CD4-positive, alpha-beta T cell treated with Interleukin-15 for 1 hour (primary cell): ENCODE results near the gene SLC38A2.
A peak's percentile ranks its signal among the peaks of the same experiment; 100 is the strongest.

ENCODE experiments used
- DNase-seq: peaks from one replicate; pipeline ENCODE4 v3.0.0-alpha.2; 2020

SLC38A2 gene

DNA sequence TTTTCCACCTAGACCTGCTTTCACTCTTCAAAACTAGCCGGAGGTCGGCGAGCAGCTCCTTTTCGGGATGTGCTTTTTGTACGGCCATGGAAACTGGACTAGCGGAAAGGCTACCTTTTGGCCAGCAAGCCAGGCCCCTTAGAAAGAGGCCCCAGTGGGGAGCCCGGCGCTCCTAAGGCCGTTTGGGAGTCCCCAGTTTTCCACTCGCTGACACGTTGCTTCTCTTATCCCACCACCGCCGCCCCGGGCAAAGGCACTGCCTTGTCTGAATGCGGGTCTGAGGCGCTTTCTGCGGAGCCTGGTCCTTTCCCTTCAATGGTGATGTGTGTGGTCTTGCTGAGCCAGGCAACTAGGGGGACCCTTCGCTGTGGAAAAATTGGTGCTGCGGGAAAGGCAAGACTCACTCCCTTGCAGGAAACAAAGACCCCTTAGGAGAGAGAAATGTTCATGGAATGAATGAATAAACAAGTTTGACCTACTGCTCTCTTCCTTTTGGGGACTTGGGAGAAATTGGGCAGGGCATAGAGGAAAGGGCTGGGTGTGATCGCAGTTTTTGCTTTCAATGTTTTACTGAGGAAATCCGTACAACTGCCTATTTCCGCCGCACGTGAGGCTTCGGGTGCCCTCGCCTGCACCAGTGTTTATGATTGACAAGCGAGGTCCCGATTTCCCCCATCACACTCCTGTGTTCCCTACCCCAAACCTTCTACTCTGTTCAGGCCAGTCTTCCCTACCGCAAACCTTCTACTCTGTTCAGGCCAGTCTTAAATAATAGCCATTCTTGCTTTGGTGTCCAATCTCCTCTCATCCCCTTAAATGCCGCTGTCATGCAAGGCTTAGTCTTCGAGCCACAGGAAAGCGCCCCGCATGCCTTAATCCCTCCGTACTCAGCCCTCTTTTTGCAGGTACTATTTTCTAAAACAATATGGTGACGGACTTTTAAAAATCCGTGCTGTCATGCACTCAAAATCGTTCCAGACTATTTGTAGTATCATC, 1.0 kb upstream of the SLC38A2 start:
- peak; percentile 29 for DNase-seq

DNA sequence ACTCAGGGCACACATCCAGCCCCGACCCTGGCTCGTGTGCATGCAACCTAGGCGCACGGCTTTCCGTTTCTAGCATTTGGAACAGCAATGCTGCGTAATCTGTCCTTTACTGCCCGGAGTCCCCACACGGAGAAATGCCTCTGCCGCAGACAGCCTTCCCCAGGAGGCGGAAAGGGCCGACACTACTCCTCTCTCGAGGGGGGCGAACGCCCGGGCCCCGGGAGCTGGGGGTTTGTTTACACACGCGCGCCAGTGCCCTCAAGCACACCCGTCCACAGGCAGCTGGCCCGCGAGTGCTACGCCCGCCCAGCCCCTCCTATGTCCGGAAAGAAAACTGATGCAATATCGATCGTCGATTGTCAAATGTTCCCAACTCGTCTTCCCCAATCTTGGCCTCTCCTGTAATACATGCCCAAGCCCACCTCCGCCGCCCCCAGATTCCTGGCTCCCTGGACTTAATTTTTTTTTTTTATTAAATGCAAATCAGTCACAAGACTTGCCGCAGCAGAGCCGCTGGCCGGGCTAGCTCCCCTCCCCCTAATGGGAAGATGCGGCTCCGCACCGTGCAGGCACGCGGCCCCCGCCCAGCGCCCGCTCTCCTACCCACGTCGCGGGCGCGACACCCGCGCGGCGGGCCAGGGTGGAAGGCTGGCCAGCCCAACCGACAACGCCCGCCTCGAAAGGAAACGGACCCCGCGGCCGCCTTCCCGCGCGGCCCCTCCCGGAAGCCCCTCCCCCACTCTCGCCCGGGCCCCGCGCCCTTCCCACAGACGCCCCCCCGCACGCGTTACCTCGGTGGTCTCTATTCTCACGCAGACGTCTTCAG, 642 bp downstream of the SLC38A2 start:
- peak; percentile 54 for DNase-seq

DNA sequence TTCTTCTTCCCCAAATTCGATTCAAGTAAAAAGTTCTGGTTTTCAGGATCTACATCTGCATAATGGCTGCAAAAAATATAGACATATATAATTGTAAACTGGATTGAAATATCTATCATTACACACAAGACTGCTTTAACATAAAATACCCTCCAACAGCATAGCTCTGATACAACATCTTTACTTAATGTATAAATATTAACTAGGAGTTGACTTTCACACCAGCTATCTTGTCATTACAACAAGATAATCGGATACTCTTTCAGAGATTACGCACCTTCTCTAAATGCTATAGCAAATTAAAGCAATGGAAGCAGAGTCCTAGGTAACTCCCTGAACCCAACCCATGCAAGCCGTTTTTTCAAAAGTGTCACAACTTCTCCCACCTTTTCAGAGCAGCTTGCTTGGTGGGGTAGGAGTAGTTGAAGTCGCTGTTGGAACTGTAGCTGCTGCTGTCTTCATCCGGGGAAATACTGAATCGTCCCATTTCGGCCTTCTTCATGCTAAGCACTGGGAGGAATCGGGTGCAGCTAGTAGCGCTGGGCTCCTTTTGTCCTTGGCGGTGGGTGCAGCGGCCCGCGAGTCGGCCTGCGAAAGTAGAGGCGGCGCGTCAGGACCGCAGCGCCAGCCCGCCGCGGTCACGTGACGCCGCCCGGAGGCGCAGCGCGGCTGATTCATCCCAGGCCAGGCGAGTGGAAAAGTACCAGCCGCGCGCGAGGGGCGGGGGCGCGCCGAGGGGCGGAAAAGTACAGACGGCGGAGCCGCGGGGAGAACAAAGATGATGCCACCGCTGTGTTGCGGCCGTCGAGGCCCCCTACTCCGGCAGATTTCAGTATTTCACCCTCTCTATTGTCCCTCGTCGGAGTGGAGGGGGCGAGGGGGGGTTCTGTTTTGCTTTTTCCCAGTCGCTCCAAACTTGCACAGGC, 1.5 kb downstream of the SLC38A2 start:
- DNase-seq, result peak; percentile 87

DNA sequence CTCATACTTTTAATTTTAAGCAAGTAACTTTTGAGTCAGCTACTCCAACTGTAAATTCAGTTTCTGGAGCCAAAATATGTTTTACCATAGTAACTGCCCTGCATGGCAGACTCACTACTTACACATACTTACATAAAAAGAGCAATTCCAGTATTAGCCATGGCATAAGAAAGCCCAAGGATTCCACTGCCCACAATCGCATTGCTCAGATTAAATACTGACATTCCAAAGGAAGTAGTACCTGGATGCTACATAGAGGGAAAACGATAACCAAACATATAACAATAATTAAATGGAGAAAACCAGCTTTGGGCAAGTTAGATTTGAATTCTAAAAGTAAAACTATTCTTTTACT, 2.2 kb downstream of the SLC38A2 start:
- no peak for DNase-seq

DNA sequence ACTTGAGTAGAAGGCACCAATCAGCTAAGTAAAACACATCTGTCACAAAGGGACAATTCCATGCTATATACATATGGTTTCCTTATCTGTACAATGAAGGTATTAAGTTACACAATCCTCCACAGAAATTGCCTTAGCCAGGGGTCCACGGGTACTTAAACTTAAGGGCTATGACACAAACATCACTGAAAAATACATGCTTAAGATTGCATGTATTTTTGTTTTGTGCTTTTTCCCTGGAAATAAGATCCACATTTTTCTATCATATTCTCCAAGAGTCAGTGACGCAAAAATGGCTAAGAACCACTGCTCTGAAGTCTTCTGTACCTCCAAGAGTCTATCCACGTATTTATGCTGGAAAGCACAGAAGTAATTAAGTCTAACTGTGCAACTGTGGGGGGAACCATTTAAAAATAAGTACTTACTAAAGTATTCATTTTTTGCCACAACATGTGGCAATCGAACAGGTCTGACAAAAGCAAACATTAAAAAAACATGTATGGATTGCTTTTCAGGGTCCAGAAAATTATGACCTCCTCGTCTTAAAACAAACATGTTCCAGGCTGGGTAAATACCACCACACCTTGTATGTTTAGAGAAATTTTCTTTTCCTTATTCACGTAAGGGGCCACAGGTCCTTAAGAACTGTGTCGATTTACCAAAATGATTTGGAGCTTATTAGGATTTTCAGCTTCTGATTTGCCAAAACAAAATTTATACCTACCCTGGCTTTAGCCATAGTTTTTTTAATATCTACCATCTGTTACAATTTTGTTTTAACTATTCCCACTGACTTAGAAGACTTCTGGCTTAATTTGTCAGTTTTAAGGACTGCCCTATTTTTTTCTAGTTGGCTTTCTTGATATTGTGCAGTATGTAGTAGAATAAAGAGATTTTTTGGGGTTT, 2.8 kb downstream of the SLC38A2 start:
- DNase-seq, result no peak

DNA sequence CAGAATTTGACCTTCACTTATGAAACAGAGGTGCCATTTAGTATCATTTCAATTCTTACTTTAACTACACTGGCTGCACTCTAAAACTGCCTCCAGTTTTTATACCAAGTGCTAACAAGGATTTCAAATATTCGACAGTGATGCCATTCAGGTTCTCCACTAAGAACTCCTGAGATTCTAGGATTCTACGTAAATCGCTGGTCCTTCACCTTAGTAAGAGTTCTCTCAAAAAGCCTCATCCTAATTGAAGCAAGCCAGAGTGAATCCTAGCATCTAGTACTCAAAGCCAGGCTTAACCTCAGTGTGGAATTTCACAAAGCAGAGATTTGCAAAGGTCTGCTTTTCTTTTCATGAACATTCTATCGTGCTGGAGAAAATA, 3.5 kb downstream of the SLC38A2 start:
- no peak for DNase-seq

DNA sequence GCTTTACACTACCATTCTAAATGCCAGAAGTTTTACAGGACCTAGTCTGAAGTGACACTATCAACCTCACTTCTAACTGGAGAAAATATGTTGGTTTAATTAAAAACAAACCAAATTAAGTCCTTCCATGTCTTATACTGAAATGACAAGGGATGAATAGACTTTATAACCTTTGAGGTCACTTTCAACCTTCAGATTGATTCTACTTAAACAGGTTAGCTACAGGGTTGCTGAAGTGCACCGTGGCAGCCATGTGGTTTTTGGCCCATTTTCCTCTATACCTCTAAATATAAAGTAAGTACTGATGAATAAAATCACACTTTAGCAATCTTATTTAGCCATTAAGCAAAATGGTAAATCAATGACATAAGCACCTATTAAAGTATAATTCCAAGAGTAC, 3.9 kb downstream of the SLC38A2 start:
- no peak for DNase-seq

DNA sequence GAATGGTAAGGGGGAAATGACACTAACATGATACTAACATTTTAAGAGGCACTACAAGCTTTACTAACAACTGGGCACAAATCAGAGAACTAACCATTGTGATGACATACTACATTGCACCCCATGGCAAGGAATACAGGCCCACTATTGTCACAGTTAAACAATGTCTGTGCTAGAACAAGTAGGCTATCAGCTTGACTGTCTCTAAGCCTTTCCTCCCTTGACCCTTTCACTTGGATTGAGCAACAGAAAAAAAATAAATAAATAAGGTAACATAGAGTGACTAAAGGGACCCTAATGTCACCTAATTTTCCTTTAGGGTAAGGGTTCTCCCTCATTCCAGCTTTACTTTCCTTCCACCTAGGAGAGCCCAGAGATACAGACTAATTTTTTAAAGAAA, 4.4 kb downstream of the SLC38A2 start:
- no peak for DNase-seq

DNA sequence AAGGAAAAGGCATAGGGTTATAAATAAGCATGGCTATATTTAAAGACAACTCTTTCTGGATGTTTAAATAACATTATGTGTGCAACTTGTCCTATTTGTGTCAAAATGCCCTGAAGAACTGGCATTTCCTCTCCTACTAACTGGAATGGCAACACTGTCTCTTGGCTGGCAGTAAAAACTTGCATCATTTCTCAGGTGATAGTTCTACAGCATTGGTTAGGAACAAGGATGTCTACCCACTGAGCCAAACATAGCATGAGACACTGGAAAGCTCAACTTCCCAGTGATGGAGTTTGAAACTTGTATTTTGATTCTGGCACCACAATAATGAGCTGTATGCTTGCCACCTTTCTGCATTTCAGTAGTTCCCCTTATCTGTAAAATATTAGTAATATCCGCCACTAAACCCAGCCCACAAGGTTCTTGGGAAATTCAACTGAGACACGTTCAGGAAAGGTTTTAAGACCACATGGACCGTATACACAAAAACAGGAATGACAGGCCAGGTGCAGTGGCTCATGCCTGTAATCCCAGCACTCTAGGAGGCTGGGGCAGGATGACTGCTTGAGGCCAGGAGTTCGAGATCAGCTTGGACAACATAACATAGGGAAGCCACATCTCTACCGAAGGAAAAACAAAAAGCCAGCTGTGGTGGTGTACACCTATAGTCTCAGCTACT, 5.1 kb downstream of the SLC38A2 start:
- no peak for DNase-seq

DNA sequence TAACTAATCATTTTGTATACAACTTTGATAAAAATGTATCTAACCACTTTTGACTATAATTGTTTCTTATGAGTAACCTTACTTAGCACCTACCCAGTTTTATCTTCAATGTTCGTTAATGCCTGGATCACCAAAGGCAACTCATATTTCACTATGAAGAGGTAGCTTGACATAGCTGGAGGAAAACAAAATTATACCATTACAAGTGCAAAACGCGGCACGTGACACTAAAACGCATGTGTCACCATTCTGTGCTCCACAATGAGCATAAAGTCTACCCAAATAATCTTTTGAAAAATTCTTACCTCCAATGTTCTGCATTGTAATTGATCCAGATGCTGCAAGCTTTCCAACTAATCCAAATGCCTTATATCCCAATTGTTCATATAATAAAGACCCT, 5.8 kb downstream of the SLC38A2 start:
- DNase-seq, result no peak

DNA sequence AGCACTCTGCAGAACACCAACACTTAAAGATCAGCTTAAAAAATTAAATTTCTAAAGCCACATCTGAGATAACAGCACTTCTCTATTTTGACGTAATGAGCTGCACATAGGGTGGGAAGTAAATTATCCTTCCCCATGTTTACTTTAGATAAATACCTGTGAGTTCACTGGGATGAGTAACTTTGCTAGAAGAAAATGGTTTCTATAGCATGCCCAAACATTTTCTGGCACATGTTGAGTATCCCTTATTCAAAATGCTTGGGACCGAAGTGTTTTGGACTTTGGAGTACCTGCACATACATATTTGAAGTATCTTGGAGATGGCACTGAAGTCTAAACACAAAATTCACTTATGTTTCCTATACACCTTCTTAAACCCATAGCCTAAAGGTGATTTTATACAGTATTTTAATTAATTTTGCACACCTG, 6.6 kb downstream of the SLC38A2 start:
- no peak for DNase-seq

DNA sequence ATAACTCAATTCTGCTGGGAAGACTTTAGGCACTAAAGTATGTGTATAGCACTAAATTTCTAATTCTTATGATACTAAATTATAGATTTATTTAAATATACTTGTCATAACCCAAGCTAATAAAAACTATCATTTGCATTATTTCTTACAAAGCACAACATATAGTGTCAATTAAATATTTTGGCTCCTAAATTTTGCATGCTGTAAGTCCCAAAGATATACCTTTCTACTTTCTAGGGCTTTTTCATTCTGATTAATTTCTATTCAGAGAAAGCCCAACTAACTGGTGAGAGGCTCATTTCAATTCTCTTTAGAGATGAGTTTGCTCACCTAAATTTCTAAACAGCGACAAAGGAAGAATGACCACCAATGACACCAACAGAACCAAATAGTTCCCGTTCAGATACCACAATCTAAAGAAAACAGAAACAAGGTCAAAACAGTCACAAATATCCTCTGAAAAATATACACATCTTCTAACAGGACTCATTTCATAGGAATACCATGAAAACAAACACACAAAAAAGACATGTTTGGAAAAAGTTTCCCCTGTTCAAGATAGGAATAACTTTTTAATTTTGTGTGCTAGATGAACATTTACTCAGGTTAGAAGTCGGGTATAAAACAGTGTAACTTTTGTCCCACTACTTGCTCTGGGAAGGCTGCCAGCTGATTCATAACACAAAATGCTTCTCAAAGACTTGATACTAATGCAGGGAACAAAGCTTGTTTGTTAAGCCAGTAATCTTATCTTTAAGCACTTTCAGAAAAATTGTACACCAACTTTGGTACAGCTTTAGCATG, 7.6 kb downstream of the SLC38A2 start:
- no peak for DNase-seq

DNA sequence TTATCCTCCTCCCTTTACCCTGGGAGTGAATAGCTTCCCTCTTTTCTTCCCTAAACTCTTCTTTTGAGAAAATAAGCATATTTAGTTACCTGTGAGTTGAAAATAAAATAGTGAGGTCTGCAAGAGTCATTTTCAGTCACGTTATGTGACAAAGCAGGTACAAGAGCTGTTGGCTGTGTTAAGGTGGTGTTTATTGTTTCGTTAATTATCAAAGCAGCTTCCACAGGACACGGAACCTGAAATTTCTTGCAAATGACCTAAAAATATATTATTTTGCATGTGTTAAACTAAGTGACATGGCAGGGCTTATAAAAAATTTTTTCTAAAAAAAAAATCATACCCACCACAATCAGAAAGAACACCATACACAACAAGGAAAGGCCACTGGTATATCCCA, 8.3 kb downstream of the SLC38A2 start:
- no peak for DNase-seq

DNA sequence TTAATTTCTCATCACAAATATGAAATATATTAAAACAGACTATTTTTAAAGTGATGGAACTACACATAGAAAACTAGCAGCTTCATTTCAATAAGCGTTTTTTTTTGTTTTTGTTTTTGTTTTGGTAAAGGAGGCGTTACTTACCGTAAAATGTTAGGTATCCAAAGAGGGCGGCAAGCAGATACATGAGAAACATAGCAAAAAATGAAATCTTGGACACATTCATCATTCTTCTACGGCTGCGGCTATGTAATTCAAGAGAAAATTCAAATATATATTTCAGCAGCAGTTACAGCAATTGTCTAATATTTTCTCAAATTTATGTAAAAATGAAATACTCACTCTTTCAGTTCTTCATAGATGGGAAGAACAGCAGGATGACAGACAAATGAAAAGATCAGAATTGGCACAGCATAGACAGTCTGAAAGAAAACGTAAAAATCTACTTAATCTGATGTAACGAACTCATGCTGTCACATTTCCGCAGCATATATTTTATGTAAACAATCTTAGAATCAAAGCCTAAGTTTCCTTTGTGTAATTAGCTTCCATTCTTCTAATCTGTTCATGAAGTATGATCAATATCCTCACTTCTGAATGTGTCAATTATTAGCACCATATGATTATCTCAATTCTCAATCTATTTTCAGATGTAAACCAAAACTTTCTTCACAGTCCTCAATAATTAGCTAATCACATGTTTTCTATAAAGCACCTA, 8.8 kb downstream of the SLC38A2 start:
- no peak for DNase-seq

DNA sequence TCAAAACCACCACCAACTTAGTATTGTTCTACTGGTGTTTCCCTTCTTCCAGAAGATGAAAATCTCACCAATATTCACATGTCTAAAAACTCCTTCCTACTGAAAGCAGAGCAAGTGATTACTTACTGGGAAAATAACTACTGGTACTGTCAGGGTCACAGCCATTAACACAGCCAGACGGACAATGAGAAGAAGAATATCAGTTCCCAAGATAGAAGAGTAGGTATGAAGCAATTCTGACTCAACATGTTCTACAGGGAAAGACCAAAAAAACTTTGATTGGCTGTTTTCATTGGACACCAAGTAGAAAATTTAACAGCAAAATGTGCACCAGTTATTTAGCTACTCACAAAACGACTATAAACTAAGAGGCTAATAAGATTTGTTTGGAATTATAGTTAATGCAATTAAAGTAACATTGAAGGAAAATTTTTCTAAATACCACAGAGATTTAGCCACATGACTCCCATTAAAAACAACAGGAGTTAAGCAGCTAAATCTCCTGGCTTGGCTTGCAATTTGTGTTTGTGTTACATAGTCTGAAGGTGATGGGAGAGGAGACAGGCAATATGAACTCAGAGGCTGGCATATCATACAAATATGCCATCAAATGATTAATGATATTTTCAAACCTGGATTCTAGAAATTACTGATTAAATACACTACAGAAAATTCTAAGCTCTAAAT, 9.5 kb downstream of the SLC38A2 start:
- no peak for DNase-seq

DNA sequence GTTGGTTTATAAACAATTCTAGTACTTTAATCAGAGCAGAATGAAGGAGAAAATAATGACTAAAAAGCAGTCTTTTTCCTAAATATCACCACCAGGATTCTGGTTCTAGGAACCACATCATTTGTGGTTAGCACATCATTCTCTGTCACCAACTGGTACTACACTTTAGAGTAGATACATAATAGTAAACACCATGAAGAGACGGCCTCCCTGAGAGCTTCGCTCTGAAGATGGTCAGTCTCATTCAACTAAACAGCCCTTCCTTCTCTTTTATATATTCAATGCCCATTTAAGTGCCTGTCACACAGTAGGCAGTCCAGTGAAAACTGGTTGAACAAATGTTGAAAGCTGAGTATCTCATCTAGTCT, 10.9 kb downstream of the SLC38A2 start:
- DNase-seq, result no peak

DNA sequence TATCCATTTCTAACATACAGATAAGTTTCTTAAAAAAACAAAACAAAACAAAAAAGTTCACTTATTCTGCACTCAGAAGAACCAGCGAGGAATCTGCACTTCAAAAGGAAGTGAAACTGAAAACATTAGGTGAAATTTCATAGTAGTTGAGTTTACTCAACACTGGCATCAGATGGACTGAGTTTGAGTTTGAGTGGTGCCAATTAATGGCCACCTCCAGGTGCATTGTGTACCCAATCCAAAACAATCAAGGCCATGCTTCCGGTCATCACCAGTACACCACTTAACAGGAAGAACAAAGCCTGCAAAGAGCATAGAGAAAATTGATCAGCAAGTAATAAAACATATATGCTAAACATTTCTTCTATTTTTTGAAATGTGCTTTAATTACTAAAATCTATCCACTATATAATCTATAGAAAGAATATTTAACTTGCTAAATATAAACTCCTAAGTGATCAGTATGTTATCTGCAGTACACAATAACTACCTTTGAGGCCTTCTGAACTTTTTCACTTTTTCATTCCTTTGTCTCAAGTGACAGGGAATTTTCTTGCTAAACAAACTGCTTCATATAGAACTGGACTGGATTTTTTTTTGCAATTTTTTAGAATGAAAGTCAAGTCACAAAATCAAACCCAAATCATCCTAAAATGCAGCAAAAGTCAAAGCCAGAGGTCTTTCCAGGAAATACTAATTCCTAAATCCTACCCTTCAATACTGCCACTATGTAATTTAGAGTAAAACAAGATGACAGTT, 11.5 kb downstream of the SLC38A2 start:
- no peak for DNase-seq

DNA sequence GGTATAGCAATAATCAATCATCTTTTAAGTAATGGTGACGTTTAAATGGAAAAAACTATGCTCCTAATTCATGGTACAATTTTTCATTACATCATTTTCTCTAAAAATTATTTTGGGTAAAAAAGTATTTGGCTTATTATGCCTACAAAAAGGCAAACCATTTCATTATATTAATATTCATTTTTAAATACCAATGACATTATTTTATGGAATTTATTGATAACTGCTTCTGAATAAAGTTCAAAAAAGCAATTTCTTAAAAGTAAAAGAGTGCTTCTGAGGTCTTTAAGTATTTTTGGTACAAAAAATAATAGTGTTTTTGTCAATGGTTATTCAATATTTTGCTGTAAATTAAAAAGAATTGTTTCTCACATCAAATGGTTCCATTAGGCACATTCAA, 12.2 kb downstream of the SLC38A2 start:
- DNase-seq, result no peak
